KMS-11 (cell line): ENCODE data around the gene PGBD5.

Source experiments
- H2AFZ ChIP-seq: fragments of 200-600 bp; sonication (generic); 2 replicates; pipeline ENCODE4 v1.6.1; 2016; ENCODE audit warnings: antibody characterized with exemption, mixed run types, low read depth
- H3K27ac ChIP-seq: fragments of 200-600 bp; sonication (generic); 2 replicates; pipeline ENCODE4 v1.6.1; 2016; ENCODE audit warnings: mild to moderate bottlenecking, mixed run types
- H3K27me3 ChIP-seq: fragments of 200-600 bp; sonication (generic); 2 replicates; pipeline ENCODE4 v1.6.1; 2017; ENCODE audit warnings: mild to moderate bottlenecking, low read depth, mixed run types, moderate library complexity; ENCODE audit not compliant: insufficient read depth
- H3K36me3 ChIP-seq: fragments of 200-600 bp; sonication (generic); 2 replicates; pipeline ENCODE4 v1.6.1; 2017; ENCODE audit warnings: mild to moderate bottlenecking, mixed run types; ENCODE audit not compliant: insufficient read depth
- H3K4me1 ChIP-seq: fragments of 200-600 bp; sonication (generic); 2 replicates; pipeline ENCODE4 v1.6.1; 2016; ENCODE audit warnings: mild to moderate bottlenecking, low read depth, mixed run types; ENCODE audit not compliant: poor library complexity, severe bottlenecking
- H3K4me2 ChIP-seq: fragments of 200-600 bp; sonication (generic); 2 replicates; pipeline ENCODE4 v1.7.0; 2016; ENCODE audit warnings: mild to moderate bottlenecking, mixed run types
- H3K4me3 ChIP-seq: fragments of 200-600 bp; sonication (generic); IDR thresholded peaks from 2 replicates; pipeline ENCODE4 v1.6.1; 2017; ENCODE audit warnings: low read depth, low read length, mixed read lengths; ENCODE audit not compliant: insufficient read depth
- H3K79me2 ChIP-seq: fragments of 200-600 bp; sonication (generic); 2 replicates; pipeline ENCODE4 v1.6.1; 2016; ENCODE audit warnings: low read depth, mixed run types; ENCODE audit not compliant: insufficient read depth
- H3K9ac ChIP-seq: fragments of 200-600 bp; sonication (generic); 2 replicates; pipeline ENCODE4 v1.6.1; 2016; ENCODE audit warnings: mild to moderate bottlenecking, mixed run types
- H4K20me1 ChIP-seq: fragments of 200-600 bp; sonication (generic); 2 replicates; pipeline ENCODE4 v1.6.1; 2016; ENCODE audit warnings: mild to moderate bottlenecking, mixed run types; ENCODE audit not compliant: insufficient read depth
- TF ChIP-seq, protein P1 (sequence below): fragments of 200-600 bp; sonication (generic); conservative IDR thresholded peaks from 2 replicates; pipeline ENCODE4 v1.6.1; 2017; ENCODE audit warnings: low read depth, mild to moderate bottlenecking, antibody characterized with exemption, low read length, moderate library complexity, mixed read lengths

PGBD5 gene

DNA sequence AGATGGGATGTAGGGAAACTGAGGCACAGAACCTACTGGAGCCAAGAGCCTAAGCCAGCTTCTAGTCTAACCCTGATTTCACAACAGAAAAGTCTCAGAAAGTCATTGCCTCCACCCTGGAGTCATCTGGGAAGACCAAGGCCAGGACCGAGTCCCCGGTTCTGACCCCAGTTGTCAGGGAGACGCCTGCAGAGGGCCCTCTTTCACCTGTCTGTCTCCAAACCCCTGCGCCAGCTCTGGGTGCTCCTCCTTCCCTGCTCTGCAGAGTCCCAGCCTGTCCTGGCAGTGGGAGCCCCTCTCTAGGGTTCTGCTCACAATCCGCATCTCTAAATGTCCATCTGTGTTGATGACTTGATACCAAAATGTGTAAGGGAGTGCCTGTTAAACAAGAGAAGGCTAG, 149.7 kb downstream of the PGBD5 start:
- Histone ChIP-seq H3K27me3 (no peaks in the 10 kb centered on the region), H3K9ac (no peak overlapping the region), H3K4me1 (no peaks in the 10 kb centered on the region), H3K36me3 (no peaks in the 10 kb centered on the region; the same call in 1 of the 2 replicates), H3K4me3 (no peak overlapping the region), H2AFZ (no peak overlapping the region), H3K27ac (no peak overlapping the region), H4K20me1 (no peaks in the 10 kb centered on the region), H3K4me2 (no peak overlapping the region), H3K79me2 (no peaks in the 10 kb centered on the region)
- TF ChIP-seq, protein P1, sequence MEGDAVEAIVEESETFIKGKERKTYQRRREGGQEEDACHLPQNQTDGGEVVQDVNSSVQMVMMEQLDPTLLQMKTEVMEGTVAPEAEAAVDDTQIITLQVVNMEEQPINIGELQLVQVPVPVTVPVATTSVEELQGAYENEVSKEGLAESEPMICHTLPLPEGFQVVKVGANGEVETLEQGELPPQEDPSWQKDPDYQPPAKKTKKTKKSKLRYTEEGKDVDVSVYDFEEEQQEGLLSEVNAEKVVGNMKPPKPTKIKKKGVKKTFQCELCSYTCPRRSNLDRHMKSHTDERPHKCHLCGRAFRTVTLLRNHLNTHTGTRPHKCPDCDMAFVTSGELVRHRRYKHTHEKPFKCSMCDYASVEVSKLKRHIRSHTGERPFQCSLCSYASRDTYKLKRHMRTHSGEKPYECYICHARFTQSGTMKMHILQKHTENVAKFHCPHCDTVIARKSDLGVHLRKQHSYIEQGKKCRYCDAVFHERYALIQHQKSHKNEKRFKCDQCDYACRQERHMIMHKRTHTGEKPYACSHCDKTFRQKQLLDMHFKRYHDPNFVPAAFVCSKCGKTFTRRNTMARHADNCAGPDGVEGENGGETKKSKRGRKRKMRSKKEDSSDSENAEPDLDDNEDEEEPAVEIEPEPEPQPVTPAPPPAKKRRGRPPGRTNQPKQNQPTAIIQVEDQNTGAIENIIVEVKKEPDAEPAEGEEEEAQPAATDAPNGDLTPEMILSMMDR, result no peak

DNA sequence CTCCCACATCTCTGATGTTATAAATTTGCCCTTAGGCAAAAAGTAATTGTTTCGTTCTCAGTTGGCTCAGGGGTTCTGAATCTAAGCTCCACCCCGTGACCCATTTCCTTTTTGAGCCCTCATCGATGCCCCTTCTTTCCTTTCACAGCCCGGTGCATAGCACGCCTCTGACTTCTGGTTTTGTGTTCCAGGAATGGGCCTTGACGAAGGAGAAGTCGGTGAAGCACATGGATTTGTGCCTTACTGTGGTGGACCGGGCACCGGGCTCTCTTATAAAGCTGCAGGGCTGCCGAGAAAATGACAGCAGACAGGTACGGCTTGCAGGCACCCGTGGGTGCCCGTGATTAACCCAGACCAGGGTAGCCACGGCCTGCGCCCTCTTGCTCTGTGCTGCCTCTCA, 151.9 kb downstream of the PGBD5 start:
- Histone ChIP-seq H4K20me1 (no peaks in the 10 kb centered on the region), H3K4me1 (no peaks in the 10 kb centered on the region), H3K79me2 (no peaks in the 10 kb centered on the region), H3K4me3 (no peak overlapping the region), H3K27me3 (no peaks in the 10 kb centered on the region), H2AFZ (no peak overlapping the region), H3K27ac (no peak overlapping the region), H3K36me3 (no peaks in the 10 kb centered on the region; the same call in 1 of the 2 replicates), H3K4me2 (no peak overlapping the region), H3K9ac (no peak overlapping the region)
- TF ChIP-seq, protein P1, result no peak

DNA sequence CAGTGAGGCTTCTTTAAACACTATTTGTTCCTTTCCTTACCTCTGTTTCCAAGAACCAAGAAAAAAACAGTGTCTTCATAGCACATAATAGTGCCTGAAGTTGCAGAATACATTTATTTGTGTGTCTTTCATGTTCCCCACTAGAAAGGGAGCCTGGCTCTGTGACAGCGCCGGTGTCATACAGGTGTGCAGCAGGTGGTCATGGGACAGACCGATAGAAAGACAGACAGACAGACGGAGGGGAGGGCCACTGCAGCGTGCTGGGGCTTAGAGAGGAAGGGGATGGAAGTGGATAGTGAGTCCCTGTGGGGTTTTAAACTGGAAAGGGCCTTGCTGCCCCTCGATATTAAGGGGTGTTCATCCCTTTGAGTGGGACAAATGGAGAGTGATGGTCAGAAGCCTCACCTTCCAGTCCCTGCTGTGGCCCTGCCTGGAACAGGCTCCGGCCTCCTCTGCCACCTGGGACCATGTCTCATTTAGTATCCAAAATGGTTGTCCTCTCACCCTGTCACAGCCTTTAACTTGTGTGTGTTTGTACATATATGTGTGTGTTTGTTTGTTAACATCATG, 152.9 kb downstream of the PGBD5 start:
- no peaks in the 10 kb centered on the region; the same call in 1 of the 2 replicates for H3K36me3 ChIP-seq
- no peaks in the 10 kb centered on the region for H3K27me3 ChIP-seq
- H3K27ac ChIP-seq, result no peak overlapping the region
- H4K20me1 ChIP-seq, result no peaks in the 10 kb centered on the region
- no peaks in the 10 kb centered on the region for H3K4me1 ChIP-seq
- no peak overlapping the region for H3K4me3 ChIP-seq
- H3K79me2 ChIP-seq, result no peaks in the 10 kb centered on the region
- H3K4me2 ChIP-seq, result no peak overlapping the region
- no peak overlapping the region for H2AFZ ChIP-seq
- H3K9ac ChIP-seq, result no peak overlapping the region
- TF ChIP-seq, protein P1, result no peak

DNA sequence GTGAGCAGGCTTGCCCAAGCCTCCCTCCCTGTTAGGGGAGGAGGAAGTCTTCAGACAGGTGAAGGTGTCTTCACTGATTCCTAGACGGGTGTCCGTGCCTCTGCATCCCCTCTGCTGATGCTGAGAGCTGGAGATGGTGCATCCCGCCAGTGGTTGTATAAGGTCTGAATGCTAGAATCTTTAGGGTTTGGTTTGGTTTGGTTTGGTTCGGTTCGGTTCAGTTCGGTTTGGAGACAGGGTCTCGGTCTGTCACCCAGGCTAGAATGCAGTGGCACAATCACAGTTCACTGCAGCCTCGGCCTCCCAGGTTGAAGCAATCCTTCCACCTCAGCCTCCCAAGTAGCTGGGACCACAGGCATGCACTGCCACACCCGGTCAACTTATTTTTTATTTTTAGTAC, 153.6 kb downstream of the PGBD5 start:
- no peaks in the 10 kb centered on the region for H3K79me2 ChIP-seq
- H3K4me2 ChIP-seq, result no peak overlapping the region
- no peak overlapping the region for H3K4me3 ChIP-seq
- H3K27ac ChIP-seq, result no peak overlapping the region
- H3K9ac ChIP-seq, result no peak overlapping the region
- no peaks in the 10 kb centered on the region for H4K20me1 ChIP-seq
- no peaks in the 10 kb centered on the region for H3K4me1 ChIP-seq
- no peak overlapping the region for H2AFZ ChIP-seq
- no peaks in the 10 kb centered on the region for H3K27me3 ChIP-seq
- TF ChIP-seq, protein P1, result no peak
- no peaks in the 10 kb centered on the region; the same call in 1 of the 2 replicates for H3K36me3 ChIP-seq
